Activated naive CD8-positive, alpha-beta T cell treated with anti-CD3 and anti-CD28 coated beads, Interleukin-2, amount 10 ng/mL, durations not matched to agents 7 days and 5 days (primary cell): Measurements from ENCODE around the gene SIK2. TPM values are rescaled to one million over a fixed set of nuclear protein-coding genes. Genes with fewer than 3 reads are reported as not detected.

Source experiments
- ATAC-seq: fragments of 150-1000 bp; cut with Tn5 transposase; one replicate; pipeline ENCODE4 v1.10.0; 2021; ENCODE audit warnings: low read depth, moderate library complexity
- POLR2A ChIA-PET: fragments of 350-600 bp; sonication (Branson Sonifier 250); formaldehyde crosslinking; loops from one replicate; lab custom pipeline; 2021; ENCODE audit warnings: antibody characterized with exemption; lab: Charles Lee
- DNase-seq: peaks from one replicate; pipeline ENCODE4 v3.0.0; 2021
- H3K27ac Mint-ChIP-seq: one replicate; pipeline ENCODE4 v1.8.0; 2022; ENCODE audit warnings: mild to moderate bottlenecking, mixed read lengths
- H3K27me3 Mint-ChIP-seq: one replicate; pipeline ENCODE4 v1.8.0; 2022; ENCODE audit warnings: mild to moderate bottlenecking, moderate library complexity, mixed read lengths
- H3K36me3 Mint-ChIP-seq: one replicate; pipeline ENCODE4 v1.8.0; 2021; ENCODE audit warnings: mild to moderate bottlenecking, mixed read lengths
- H3K4me1 Mint-ChIP-seq: one replicate; pipeline ENCODE4 v1.8.0; 2021; ENCODE audit warnings: mixed read lengths
- H3K4me3 Mint-ChIP-seq: one replicate; pipeline ENCODE4 v1.8.0; 2022; ENCODE audit warnings: mild to moderate bottlenecking, moderate library complexity, mixed read lengths
- H3K9me3 Mint-ChIP-seq: one replicate; pipeline ENCODE4 v1.8.0; 2021; ENCODE audit warnings: mixed read lengths
- total RNA-seq, 2 experiments: library from RNA; stranded (reverse); gene quantifications; one replicate each; pipeline ENCODE4 v1.2.3, GENCODE V29; 2021

The SIK2 gene
- total RNA-seq, result 10 to 100 TPM; 10.2 to 12.9 TPM

DNA sequence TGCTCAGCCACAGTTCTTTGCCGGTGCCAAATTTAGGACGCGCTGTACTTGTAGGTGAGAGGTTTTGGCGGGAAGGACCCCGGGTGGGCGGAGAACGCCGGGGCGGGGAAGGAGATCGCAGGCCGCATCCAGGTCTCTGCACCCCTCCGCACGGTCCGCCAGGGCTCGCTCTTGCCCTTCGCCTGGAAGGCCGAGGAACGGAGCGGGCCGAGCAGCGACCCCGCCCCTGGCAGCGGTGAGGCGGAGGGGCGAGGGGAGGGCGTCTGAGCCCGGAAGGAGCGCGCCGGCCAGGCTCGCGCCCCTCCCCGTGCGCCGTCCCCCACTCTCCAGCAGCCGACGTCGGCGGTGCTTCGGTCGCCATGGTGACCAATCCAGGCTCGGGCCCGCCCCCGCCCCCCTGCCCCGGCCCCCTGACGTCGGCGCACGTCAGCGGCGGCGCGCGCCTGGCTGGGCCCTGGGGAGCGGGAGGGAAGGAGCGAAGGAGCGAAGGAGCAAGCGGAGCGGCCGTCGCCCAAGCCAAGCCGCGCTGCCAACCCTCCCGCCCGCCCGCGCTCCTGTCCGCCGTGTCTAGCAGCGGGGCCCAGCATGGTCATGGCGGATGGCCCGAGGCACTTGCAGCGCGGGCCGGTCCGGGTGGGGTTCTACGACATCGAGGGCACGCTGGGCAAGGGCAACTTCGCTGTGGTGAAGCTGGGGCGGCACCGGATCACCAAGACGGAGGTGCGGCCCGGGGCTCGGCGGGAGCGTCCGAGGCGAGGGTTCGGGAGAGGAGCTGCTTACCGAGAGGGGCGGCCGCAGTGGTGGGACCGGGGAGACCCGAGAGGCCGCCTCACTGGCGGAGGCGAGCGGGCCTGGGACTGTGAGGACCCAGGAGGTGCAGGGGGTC, at the start of gene SIK2:
SIK2 (plus strand) TSS at position 471 of the 886 bp plus-strand sequence; CDS start at position 586, 115 bp downstream.
- peaks cover 2% of the 10 kb centered on the region for H3K36me3 Mint-ChIP-seq
- H3K27ac Mint-ChIP-seq, result peak within 1 kb of the TSS; percentile 93
- peak; percentile 92 for DNase-seq
- peak within 1 kb of the TSS; percentile 97 for H3K4me3 Mint-ChIP-seq
- peaks cover 6% of the 10 kb centered on the region for H3K27me3 Mint-ChIP-seq
- peaks cover 27% of the 10 kb centered on the region for H3K4me1 Mint-ChIP-seq
- ATAC-seq, result peak; percentile 85
- POLR2A ChIA-PET, result interaction anchor here (1.1 to 1.8 kb wide), 2 partner anchors 163 to 164 kb away, joined by 4 to 7 read pairs; partner anchors contain the start of gene PPP2R1B
- H3K9me3 Mint-ChIP-seq, result no peaks in the 10 kb centered on the region

DNA sequence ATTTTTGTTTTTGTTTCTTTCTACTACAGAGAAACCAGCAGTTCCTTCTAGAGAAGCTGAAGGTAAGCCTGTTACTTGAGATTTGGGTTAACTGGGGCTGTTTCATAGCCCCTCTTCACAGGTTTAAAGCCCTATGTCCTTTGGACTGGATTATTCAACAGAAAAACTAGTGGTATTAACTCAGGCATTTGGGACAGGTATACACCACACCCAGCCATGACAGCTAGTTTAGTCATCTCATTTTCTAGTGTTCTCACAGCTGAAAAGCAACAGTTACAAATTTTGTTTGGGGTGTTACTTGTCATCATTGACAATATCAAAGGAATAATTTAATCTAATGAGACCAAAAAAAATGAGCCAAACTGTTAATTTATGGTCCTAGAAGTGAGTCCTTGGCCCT, 47.7 kb upstream of the SIK2 start:
- no peak overlapping the region for H3K4me3 Mint-ChIP-seq
- H3K27ac Mint-ChIP-seq, result no peak overlapping the region
- no peak for DNase-seq
- no peak for ATAC-seq
- H3K27me3 Mint-ChIP-seq, result no peaks in the 10 kb centered on the region
- H3K36me3 Mint-ChIP-seq, result peaks cover 48% of the 10 kb centered on the region
- peaks cover 7% of the 10 kb centered on the region for H3K9me3 Mint-ChIP-seq
- no peaks in the 10 kb centered on the region for H3K4me1 Mint-ChIP-seq
- POLR2A ChIA-PET, result no interaction called here

DNA sequence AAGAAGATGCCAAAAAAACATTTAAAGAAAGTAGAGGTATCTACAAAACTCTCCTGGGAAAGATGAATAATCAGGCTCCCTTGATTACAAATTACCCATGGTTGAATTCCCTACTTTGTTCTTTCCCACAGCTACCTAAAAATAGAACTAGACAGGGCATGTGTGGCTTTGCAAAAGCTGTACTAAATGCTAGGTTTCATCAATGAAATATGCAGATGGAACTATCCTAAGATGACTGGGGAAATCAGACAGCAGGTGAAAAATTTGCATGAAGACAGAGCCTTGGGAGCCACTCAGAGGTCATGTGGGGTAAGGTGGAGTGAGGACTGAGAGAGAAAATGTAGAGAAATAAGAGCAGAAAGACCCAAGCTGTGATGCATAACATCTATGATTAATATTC, 47.0 kb upstream of the SIK2 start:
- peaks cover 50% of the 10 kb centered on the region for H3K36me3 Mint-ChIP-seq
- ATAC-seq (no peak), DNase-seq (no peak)
- H3K27ac Mint-ChIP-seq, result no peak overlapping the region
- H3K9me3 Mint-ChIP-seq, result peaks cover 7% of the 10 kb centered on the region
- POLR2A ChIA-PET, result no interaction called here
- H3K4me1 Mint-ChIP-seq, result no peaks in the 10 kb centered on the region
- H3K27me3 Mint-ChIP-seq, result no peaks in the 10 kb centered on the region
- H3K4me3 Mint-ChIP-seq, result no peak overlapping the region

DNA sequence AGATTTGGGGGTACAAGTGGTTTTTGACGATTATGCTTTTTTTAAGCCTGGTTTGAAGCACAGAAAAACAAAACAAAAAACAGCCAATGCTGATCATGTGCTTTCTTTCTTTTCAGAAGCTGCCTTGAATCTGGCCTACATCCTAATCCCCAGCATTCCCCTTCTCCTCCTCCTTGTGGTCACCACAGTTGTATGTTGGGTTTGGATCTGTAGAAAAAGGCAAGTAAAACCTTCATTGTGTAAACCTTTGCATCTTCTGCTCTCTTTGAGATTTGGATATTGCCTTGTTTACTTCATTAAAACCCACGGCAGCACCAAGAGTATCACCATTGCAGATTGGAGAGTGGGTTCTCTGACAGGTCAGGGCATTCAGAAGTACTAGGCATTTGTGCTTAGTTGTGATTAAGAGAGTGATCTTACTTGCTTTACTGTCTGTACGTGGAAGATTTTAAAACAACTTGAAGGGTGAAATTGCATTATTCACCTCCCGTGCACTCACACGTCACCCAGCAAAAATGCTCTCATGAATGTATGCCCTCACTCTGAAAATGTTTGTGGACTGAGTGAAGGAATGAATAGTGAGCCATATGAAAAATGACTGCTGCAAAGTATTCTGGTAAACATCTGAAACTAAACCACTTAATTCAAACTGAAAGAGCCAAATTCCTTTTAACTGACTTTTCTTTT, 44.7 kb upstream of the SIK2 start:
- peaks cover 38% of the 10 kb centered on the region for H3K36me3 Mint-ChIP-seq
- H3K4me3 Mint-ChIP-seq, result no peak overlapping the region
- no peak for ATAC-seq
- DNase-seq, result no peak
- no peaks in the 10 kb centered on the region for H3K27me3 Mint-ChIP-seq
- no peak overlapping the region for H3K27ac Mint-ChIP-seq
- POLR2A ChIA-PET, result no interaction called here
- no peaks in the 10 kb centered on the region for H3K4me1 Mint-ChIP-seq
- H3K9me3 Mint-ChIP-seq, result peaks cover 7% of the 10 kb centered on the region

DNA sequence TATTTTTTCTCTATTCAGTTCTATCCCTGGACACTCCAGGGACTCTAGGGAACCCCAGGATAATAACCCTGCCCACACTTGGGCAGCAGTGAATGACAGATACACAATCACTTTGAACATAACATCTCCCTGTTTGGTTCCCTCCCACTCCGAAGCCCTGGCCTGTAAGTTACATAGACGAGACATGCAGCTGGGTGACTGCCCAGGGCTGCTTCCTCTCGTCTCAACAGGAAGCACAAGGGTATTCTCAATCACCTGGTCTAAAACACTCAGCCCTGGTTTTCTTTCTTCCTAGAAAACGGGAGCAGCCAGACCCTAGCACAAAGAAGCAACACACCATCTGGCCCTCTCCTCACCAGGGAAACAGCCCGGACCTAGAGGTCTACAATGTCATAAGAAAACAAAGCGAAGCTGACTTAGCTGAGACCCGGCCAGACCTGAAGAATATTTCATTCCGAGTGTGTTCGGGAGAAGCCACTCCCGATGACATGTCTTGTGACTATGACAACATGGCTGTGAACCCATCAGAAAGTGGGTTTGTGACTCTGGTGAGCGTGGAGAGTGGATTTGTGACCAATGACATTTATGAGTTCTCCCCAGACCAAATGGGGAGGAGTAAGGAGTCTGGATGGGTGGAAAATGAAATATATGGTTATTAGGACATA, 42.3 kb upstream of the SIK2 start:
- ATAC-seq (no peak), DNase-seq (no peak)
- peaks cover 7% of the 10 kb centered on the region for H3K9me3 Mint-ChIP-seq
- H3K4me3 Mint-ChIP-seq, result no peak overlapping the region
- peaks cover 28% of the 10 kb centered on the region for H3K36me3 Mint-ChIP-seq
- no peaks in the 10 kb centered on the region for H3K27me3 Mint-ChIP-seq
- no peak overlapping the region for H3K27ac Mint-ChIP-seq
- POLR2A ChIA-PET, result no interaction called here
- no peaks in the 10 kb centered on the region for H3K4me1 Mint-ChIP-seq

DNA sequence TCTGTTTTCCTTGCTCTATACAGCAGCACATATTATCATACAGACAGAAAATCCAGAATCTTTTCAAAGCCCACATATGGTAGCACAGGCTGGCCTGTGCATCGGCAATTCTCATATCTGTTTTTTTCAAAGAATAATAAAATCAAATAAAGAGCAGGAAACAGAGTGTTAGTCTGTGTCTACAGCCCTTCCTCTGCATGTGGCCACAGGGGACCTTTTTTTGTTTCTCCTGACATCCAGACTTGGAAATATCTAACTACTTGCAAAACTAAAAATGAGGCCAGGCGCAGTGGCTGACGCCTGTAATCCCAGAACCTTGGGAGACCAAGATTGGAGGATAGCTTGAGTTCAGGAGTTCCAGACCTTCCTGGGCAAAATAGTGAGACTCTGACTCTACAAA, 41.4 kb upstream of the SIK2 start:
- Mint-ChIP-seq H3K4me1 (no peaks in the 10 kb centered on the region), H3K27ac (no peak overlapping the region), H3K9me3 (peaks cover 6% of the 10 kb centered on the region), H3K27me3 (no peaks in the 10 kb centered on the region), H3K36me3 (peaks cover 21% of the 10 kb centered on the region), H3K4me3 (no peak overlapping the region)
- no peak for DNase-seq
- ATAC-seq, result no peak
- POLR2A ChIA-PET, result no interaction called here

DNA sequence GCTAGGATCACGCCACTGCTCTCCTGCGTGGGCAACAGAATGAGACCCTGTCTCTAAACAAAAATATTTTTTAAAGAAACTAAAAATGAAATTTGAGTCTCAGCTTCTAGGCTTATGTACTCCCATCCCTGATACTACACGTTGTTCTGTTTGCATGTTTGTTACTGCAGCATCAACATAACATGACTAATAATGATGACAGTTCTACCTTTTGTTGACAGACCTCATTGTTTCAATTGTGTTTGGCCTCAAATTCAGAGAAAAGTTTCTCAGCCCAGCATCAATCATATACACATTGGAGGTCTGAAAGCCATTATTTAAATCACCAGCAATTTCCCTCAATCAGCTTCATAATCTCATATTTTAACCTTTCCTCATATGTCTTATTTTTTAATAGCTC, 40.9 kb upstream of the SIK2 start:
- DNase-seq (no peak), ATAC-seq (no peak)
- H3K27me3 Mint-ChIP-seq, result no peaks in the 10 kb centered on the region
- H3K4me3 Mint-ChIP-seq, result no peak overlapping the region
- POLR2A ChIA-PET, result no interaction called here
- no peak overlapping the region for H3K27ac Mint-ChIP-seq
- peaks cover 3% of the 10 kb centered on the region for H3K9me3 Mint-ChIP-seq
- H3K36me3 Mint-ChIP-seq, result peaks cover 16% of the 10 kb centered on the region
- no peaks in the 10 kb centered on the region for H3K4me1 Mint-ChIP-seq

DNA sequence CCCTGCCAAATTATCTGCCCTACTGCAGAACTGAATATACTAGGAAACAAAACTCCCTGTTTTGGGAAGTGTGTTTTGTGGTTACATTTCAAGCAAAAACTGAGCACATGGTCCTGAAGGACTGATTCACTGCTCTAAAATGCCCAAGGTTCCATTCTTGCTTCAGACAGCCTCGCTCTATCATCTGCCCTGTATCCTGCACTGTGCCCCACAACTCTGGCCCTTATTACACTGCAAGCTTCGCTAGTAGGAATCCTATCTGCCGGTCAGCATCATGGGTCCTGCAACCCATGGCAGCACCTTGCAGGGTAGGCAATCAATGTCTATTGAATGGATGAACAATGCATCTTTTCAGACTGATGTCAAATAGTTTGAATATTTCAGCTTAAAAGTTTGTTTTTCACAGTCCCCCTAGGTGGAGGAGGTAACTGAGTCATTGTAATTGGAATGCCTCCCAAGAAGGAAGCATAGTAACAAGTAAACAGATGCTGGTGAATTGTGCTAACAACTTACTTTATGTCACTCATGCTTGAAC, 40.4 kb upstream of the SIK2 start:
- POLR2A ChIA-PET, result no interaction called here
- ATAC-seq, result no peak
- peak overlapping the region; percentile 32 for H3K27ac Mint-ChIP-seq

DNA sequence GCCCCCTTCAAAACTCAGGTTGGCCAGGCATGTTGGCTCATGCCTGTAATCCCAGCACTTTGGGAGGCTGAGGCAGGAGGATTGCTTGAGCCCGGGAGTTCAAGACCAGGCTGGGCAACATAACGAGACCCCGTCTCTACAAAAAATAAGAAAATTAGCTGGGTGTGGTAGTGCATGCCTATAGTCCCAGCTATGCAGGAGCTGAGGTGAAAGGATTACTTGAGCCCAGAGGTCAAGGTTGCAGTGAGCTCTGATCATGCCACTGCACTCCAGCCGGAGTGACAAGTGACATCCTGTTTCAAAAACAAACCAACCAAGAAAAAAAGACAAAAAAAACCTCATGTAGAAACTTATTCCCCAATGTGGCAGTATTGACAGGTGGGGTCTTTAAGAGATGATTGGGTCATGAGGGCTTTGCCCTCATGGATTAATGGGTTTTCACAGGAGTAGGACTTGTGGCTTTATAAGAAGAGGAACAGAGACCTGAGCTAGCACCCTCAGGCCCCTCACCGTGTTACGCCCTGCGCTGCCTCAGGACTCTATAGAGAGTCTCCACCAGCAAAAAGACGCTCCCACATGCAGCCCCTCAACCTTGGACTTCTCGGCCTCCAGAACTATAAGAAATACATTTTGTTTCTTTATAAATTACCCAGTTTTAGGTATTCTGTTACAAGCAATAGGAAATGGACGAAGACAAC, 39.4 kb upstream of the SIK2 start:
- H3K4me3 Mint-ChIP-seq, result no peak overlapping the region
- no peaks in the 10 kb centered on the region for H3K27me3 Mint-ChIP-seq
- ATAC-seq (no peak), DNase-seq (no peak)
- H3K9me3 Mint-ChIP-seq, result no peaks in the 10 kb centered on the region
- POLR2A ChIA-PET, result no interaction called here
- no peaks in the 10 kb centered on the region for H3K4me1 Mint-ChIP-seq
- peaks cover 7% of the 10 kb centered on the region for H3K36me3 Mint-ChIP-seq
- H3K27ac Mint-ChIP-seq, result no peak overlapping the region

More for the DNA sequence above, 40.4 kb upstream of the SIK2 start:
- Mint-ChIP-seq H3K36me3 (peaks cover 12% of the 10 kb centered on the region), H3K4me1 (no peaks in the 10 kb centered on the region), H3K27me3 (no peaks in the 10 kb centered on the region), H3K9me3 (peaks cover under 1% of the 10 kb centered on the region), H3K4me3 (no peak overlapping the region)
- DNase-seq, result no peak

DNA sequence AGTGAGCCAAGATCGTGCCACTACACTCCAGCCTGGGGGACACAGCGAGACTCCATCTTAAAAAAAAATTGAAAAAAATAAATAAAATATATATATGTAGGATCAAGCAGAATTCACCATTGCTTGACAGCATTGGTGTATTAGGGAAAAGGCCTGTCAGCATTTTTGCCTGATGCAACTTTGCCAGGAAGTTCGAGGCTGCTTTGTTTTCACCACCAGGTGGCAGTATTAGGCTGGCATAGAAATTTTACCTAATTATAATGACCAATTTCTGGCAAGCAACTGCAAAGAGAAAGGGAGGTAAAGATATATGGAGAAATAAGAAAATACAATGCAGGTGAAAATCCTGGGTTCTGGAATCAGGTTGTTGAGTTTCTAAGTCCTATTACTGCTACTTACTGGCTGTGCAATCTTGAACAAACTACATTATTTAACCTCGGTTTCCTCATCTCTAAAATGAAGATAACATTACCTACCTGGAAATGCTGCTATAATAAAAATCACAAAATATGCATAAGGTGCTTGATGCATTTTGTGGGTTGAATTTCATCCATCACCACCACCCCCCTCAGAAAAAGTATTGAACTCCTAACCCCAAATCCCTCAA, 37.0 kb upstream of the SIK2 start:
- H3K27me3 Mint-ChIP-seq, result no peaks in the 10 kb centered on the region
- POLR2A ChIA-PET, result no interaction called here
- H3K27ac Mint-ChIP-seq, result no peak overlapping the region
- no peak overlapping the region for H3K4me3 Mint-ChIP-seq
- H3K9me3 Mint-ChIP-seq, result no peaks in the 10 kb centered on the region
- ATAC-seq, result no peak
- peaks cover 2% of the 10 kb centered on the region for H3K36me3 Mint-ChIP-seq
- H3K4me1 Mint-ChIP-seq, result no peaks in the 10 kb centered on the region
- peak; percentile 42 for DNase-seq

DNA sequence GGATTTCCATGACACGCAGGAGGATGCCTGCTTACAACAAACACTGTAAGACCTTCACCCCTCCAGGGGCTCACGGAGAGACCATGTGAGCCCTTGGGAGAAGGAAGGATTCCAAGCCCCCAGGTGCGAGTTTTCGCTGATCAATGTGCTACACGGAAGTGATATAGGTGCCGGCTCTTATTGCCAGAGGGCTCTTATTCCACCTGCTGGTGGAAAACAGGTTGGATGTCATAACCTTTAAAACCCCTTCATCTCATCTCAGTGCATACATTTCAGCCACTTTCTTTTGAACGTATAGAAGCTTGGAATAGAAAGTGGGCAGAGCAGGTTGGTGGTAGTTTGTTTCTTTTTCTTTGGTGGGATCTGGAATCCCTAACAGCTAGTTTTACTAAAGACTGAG, 35.9 kb upstream of the SIK2 start:
- Mint-ChIP-seq H3K36me3 (peaks cover 2% of the 10 kb centered on the region), H3K27ac (no peak overlapping the region)

DNA sequence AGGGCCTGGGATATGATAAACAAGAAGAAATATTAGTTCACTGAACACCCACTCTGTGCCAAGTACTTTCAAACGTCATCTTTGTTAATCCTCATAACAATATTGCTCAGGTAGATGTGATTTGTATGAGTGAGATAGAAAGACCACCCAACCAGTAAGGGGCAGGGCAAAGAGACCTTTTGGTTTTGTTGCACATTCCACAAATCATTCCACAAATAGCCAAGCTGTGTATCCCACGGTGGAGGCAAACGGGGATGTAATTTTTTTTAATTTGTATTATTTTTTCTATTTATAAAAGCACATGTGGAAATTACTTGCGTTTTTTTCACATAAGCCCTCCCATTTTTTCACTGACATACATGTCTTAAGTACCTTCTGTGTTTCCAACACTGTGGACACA, 32.8 kb upstream of the SIK2 start:
- Mint-ChIP-seq H3K36me3 (no peaks in the 10 kb centered on the region), H3K27me3 (peaks cover 2% of the 10 kb centered on the region), H3K9me3 (no peaks in the 10 kb centered on the region), H3K4me3 (no peak overlapping the region), H3K4me1 (no peaks in the 10 kb centered on the region), H3K27ac (no peak overlapping the region)
- ATAC-seq (no peak), DNase-seq (no peak)
- POLR2A ChIA-PET, result no interaction called here

More for the DNA sequence above, 35.9 kb upstream of the SIK2 start:
- Mint-ChIP-seq H3K9me3 (no peaks in the 10 kb centered on the region), H3K4me3 (no peak overlapping the region), H3K27me3 (no peaks in the 10 kb centered on the region), H3K4me1 (no peaks in the 10 kb centered on the region)
- POLR2A ChIA-PET, result no interaction called here
- DNase-seq, result no peak
- no peak for ATAC-seq
